ENCODE results near the gene MAMLD1.

MAMLD1 gene

GRCh38 chrX:150460063-150460462 lies 96.9 kb downstream of the MAMLD1 start:
- DNase-seq (ENCODE audit: low read depth in 2 of 2): no peak

- no peak for DNase-seq (ENCODE audit: low read depth in 2 of 2)
These were observed 97.7 kb downstream of the MAMLD1 start for GRCh38 chrX:150460781-150461180.

GRCh38 chrX:150463566-150463965 lies 100.4 kb downstream of the MAMLD1 start:
- no peak for DNase-seq (ENCODE audit: low read depth in 2 of 2)

- DNase-seq (ENCODE audit: low read depth in 2 of 2): no peak
These were observed 100.9 kb downstream of the MAMLD1 start for GRCh38 chrX:150464001-150464400.

GRCh38 chrX:150465326-150465725 lies 102.2 kb downstream of the MAMLD1 start:
- no peak for DNase-seq (ENCODE audit: low read depth in 2 of 2)

GRCh38 chrX:150465881-150466775 lies 103.0 kb downstream of the MAMLD1 start:
- DNase-seq (ENCODE audit: low read depth in 2 of 2): no peak

GRCh38 chrX:150472306-150472705 lies 109.2 kb downstream of the MAMLD1 start:
- no peak for DNase-seq (ENCODE audit: low read depth in 2 of 2)

GRCh38 chrX:150473371-150473770 lies 110.3 kb downstream of the MAMLD1 start:
- DNase-seq (ENCODE audit: low read depth in 2 of 2): no peak

GRCh38 chrX:150475461-150475860 lies 112.3 kb downstream of the MAMLD1 start:
- DNase-seq (ENCODE audit: low read depth in 2 of 2): no peak

GRCh38 chrX:150476164-150476699 lies 113.1 kb downstream of the MAMLD1 start:
- no peak for DNase-seq (ENCODE audit: low read depth in 2 of 2)

GRCh38 chrX:150477371-150477770 lies 114.3 kb downstream of the MAMLD1 start:
- DNase-seq (ENCODE audit: low read depth in 2 of 2): no peak

- DNase-seq (ENCODE audit: low read depth in 2 of 2): peak; percentile 5 to 24
These were observed 115.7 kb downstream of the MAMLD1 start for GRCh38 chrX:150478496-150479492.

- peak; percentile 42 to 47 for DNase-seq (ENCODE audit: low read depth in 2 of 2)
These were observed 119.6 kb downstream of the MAMLD1 start for GRCh38 chrX:150482537-150483206.

- DNase-seq (ENCODE audit: low read depth in 2 of 2): no peak
These were observed 120.4 kb downstream of the MAMLD1 start for GRCh38 chrX:150483356-150483985.

- DNase-seq (ENCODE audit: low read depth in 2 of 2): peak; percentile 18
These were observed 122.9 kb downstream of the MAMLD1 start for GRCh38 chrX:150486011-150486410.

- DNase-seq (ENCODE audit: low read depth in 2 of 2): no peak
These were observed 124.4 kb downstream of the MAMLD1 start for GRCh38 chrX:150487369-150488094.

GRCh38 chrX:150489359-150490015 lies 126.4 kb downstream of the MAMLD1 start:
- no peak for DNase-seq (ENCODE audit: low read depth in 2 of 2)

- no peak for DNase-seq (ENCODE audit: low read depth in 2 of 2)
These were observed 132.4 kb downstream of the MAMLD1 start for GRCh38 chrX:150495496-150495895.

- no peak for DNase-seq (ENCODE audit: low read depth in 2 of 2)
These were observed 136.1 kb downstream of the MAMLD1 start for GRCh38 chrX:150499240-150499639.

- no peak for DNase-seq (ENCODE audit: low read depth in 2 of 2)
These were observed 139.0 kb downstream of the MAMLD1 start for GRCh38 chrX:150502091-150502490.

Data from stimulated activated CD8-positive, alpha-beta memory T cell treated with anti-CD3 and anti-CD28 coated beads, Interleukin-15, amount 100 ng/mL, for 48 hours (primary cell).